GM23248 (cell line): ENCODE measurements around the gene TSPAN8.

Source experiments
- EZH2 ChIP-seq: fragments of 200-600 bp; sonication (generic); IDR thresholded peaks from 2 replicates; pipeline ENCODE4 v1.6.1; 2018; ENCODE audit warnings: antibody characterized with exemption, mild to moderate bottlenecking; ENCODE audit not compliant: insufficient read depth, poor library complexity, severe bottlenecking
- EZH2phosphoT487 ChIP-seq: fragments of 200-600 bp; sonication (generic); IDR thresholded peaks from 2 replicates; pipeline ENCODE4 v1.6.1; 2018; ENCODE audit warnings: antibody characterized with exemption, moderate library complexity, mild to moderate bottlenecking, low read depth; ENCODE audit not compliant: insufficient read depth

DNA sequence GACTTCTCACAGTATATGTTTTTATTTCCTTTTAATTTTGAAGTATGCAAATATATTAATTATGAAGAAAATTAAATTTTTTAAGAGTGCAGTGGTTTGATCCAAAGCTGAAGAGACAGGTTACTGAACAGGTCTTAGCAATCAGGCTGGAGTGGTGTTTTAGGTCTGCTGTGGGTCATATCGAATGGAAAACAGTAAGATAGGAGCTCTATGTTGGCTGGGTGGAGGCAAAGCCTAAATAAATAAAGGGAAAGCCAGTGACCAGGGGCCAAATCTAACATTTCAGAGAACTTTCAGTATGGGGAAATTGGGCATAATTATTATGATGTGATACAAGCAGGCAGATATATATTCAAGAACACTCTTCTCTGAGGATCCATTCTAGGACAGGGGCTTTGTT, 12.7 kb upstream of the TSPAN8 start:
- no peak for TF ChIP-seq EZH2
- TF ChIP-seq EZH2phosphoT487: no peak
